WERI-Rb-1 (cell line): ENCODE measurements around the gene MFSD2B.
"Not testable (repeated sequence)": the region's sequence is repeated elsewhere in the genome, so short reads cannot be mapped to it uniquely, and the experiment has no call there.

ENCODE experiments used
- DNase-seq: peaks from one replicate; pipeline ENCODE4 v3.0.0-alpha.2; 2020
- H3K27ac ChIP-seq: fragments of 250-450 bp; sonication (Bioruptor Pico); 2 replicates; pipeline ENCODE4 v1.5.1; 2020; ENCODE audit warnings: mild to moderate bottlenecking, moderate library complexity
- H3K27me3 ChIP-seq: fragments of 250-450 bp; sonication (Bioruptor Pico); 2 replicates; pipeline ENCODE4 v1.5.1; 2021; ENCODE audit warnings: mild to moderate bottlenecking, low read depth, moderate library complexity; ENCODE audit not compliant: insufficient read depth, severe bottlenecking
- H3K36me3 ChIP-seq: fragments of 250-450 bp; sonication (Bioruptor Pico); 2 replicates; pipeline ENCODE4 v1.5.1; 2020; ENCODE audit warnings: mild to moderate bottlenecking, moderate library complexity
- H3K4me3 ChIP-seq: 2 replicates; pipeline ENCODE4 v1.5.1; 2011; ENCODE audit warnings: low read depth, mild to moderate bottlenecking, control low read depth, low read length
- H3K9me3 ChIP-seq: fragments of 250-450 bp; sonication (Bioruptor Pico); 2 replicates; pipeline ENCODE4 v1.5.1; 2021; ENCODE audit warnings: mild to moderate bottlenecking, moderate library complexity; ENCODE audit not compliant: severe bottlenecking
- TF ChIP-seq, protein P1 (sequence below): IDR thresholded peaks from 2 replicates; pipeline ENCODE4 v1.5.1; 2011; ENCODE audit warnings: low read depth, mild to moderate bottlenecking, control low read depth, inconsistent platforms, low read length

Gene MFSD2B

DNA sequence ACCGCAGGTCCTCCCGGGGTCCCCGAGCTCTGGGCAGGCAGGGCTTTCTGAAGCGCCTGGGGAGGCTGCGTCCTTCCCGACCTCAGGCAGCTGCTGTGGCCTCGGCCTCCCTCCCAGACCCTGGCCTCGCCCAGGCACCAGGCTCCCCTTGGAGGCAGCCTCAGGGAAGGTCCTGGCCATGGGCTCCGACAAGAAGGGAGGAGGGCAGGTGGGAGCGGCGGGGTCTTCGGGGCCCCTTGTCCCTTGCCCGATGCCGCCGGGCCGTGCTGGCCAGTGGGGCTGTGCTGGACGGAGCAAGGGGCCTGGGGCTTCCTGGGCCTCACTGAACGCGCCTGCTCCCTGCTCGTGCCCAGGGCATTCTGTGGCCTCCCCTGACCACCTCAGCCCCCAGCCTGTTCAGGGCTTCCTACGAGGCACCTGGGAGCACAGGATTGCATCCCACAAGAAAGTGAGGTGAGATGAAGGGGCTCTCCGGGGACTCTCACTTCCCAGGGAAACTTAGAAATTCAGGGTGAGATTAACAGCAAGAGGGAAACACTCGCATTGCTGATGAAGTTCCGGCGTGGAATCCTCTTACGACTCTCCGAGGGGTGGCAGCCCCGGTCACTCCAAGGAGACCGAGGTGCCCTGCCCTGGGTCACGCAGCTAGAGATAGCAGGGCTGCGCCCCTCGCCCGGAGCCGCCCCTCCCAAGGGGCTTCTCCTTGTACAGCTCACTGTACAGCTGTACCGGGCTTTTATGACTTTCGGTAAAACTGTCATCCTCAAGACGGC, 778 bp downstream of the MFSD2B start:
- H3K36me3 ChIP-seq, result no peaks in the 10 kb centered on the region
- DNase-seq, result no peak
- TF ChIP-seq, protein P1, sequence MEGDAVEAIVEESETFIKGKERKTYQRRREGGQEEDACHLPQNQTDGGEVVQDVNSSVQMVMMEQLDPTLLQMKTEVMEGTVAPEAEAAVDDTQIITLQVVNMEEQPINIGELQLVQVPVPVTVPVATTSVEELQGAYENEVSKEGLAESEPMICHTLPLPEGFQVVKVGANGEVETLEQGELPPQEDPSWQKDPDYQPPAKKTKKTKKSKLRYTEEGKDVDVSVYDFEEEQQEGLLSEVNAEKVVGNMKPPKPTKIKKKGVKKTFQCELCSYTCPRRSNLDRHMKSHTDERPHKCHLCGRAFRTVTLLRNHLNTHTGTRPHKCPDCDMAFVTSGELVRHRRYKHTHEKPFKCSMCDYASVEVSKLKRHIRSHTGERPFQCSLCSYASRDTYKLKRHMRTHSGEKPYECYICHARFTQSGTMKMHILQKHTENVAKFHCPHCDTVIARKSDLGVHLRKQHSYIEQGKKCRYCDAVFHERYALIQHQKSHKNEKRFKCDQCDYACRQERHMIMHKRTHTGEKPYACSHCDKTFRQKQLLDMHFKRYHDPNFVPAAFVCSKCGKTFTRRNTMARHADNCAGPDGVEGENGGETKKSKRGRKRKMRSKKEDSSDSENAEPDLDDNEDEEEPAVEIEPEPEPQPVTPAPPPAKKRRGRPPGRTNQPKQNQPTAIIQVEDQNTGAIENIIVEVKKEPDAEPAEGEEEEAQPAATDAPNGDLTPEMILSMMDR, result no peak
- no peaks in the 10 kb centered on the region for H3K27me3 ChIP-seq
- H3K4me3 ChIP-seq, result no peak overlapping the region
- no peak overlapping the region for H3K27ac ChIP-seq
- no peaks in the 10 kb centered on the region for H3K9me3 ChIP-seq

DNA sequence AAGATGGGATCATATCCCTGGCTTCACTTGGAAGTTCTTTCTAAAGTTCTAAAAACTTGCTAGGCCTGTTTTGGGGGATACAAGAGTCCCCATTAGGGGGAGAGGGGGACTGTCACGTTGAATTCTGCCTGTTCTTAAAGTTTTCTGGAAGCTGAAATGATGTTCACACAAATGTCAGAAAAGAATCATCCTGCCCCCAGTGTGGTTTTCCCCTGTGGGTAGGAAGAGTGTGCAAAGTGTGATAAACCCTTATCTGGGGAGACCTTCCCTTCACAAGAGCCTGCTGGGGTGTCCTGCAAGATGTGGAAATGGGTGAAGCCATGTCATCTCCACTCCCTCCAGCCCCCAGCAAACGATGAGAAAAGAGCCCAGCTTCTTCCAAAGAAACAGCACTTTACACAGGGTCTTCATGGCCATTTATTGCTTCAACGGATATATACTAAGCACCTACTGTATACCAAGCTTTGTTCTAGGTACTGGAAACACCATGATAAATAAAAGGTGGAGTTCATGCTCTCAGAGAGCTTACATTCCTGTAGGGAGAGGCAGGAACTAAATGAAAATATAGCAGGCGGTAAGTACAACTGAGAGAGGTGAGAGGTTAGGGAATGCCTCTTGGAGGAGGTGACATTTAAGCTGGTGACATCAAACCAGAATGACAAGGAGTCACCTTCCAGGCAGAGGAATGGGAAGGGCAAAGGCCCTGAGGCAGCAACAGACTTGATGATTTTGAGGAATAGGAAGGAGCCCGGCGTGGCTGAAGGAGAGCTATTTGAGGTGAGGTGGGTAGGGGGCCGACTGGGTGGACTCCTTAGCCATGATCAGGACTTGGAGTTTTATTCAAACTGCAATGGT, 1.6 kb downstream of the MFSD2B start:
- no peaks in the 10 kb centered on the region for H3K27me3 ChIP-seq
- TF ChIP-seq, protein P1, result no peak
- no peaks in the 10 kb centered on the region for H3K36me3 ChIP-seq
- no peak for DNase-seq
- H3K9me3 ChIP-seq, result no peaks in the 10 kb centered on the region
- no peak overlapping the region for H3K4me3 ChIP-seq
- no peak overlapping the region for H3K27ac ChIP-seq

DNA sequence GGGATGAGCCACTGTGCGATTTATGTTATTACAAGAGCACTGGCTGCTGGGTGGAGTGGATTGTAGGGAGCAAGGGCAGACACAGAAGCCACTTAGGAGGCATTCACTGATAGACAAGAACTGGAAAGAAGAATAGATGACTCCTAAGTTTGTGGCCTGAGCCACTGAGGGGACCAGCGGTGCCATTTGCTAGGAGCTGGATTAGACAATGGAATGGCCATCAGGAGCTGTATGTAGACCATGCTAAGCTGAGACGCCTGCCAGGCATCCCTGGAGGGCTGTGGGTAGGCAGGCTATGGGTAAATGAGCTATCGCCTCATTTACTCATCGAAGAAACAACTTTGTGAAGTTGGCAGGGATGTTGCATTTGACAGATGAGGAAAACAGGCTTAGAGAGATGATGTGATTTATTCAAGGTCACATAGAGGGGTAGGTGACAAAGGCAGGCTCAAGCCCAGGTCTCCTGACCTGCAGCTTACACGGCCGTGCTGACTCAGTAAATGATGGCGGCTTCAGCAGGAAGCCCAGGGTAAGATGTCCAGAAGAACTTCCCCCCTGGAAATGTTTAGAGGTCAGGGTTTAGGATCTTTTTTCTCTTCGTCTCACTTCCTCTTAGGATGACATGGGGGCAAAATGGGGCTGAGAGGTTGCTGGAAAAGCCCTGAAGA, 2.8 kb downstream of the MFSD2B start:
- Histone ChIP-seq H3K9me3 (no peaks in the 10 kb centered on the region), H3K27ac (no peak overlapping the region), H3K27me3 (no peaks in the 10 kb centered on the region), H3K36me3 (no peaks in the 10 kb centered on the region), H3K4me3 (no peak overlapping the region)
- TF ChIP-seq, protein P1, result no peak
- DNase-seq, result no peak

DNA sequence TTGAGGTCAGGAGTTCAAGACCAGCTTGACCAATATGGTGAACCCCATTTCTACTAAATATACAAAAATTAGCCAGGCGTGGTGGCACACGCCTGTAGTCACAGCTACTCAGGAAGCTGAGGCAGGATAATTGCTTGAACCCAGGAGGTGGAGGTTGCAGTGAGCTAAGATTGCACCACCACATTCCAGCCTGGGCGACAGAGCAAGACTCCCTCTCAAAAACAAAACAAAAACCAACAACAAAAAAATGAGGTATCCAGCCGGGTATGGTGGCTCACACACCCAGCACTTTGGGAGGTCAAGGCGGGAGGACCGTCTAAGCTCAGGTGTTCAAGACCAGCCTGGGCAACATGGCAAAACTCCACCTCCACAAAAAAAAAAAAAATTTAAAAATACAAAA, 5.0 kb downstream of the MFSD2B start:
- not testable (repeated sequence) for H3K36me3 ChIP-seq, H3K9me3 ChIP-seq, H3K27me3 ChIP-seq, H3K4me3 ChIP-seq, H3K27ac ChIP-seq, DNase-seq

GRCh38 chr2:24015562-24016375, 5.9 kb downstream of the MFSD2B start:
- no peak overlapping the region for H3K27ac ChIP-seq
- no peak for DNase-seq
- no peaks in the 10 kb centered on the region for H3K27me3 ChIP-seq

More at GRCh38 chr2:24015562-24016375, 5.9 kb downstream of the MFSD2B start:
- TF ChIP-seq, protein P1, result no peak
- no peaks in the 10 kb centered on the region for H3K36me3 ChIP-seq
- H3K4me3 ChIP-seq, result no peak overlapping the region
- H3K9me3 ChIP-seq, result no peaks in the 10 kb centered on the region
